Hepatic stellate cell (primary cell): ENCODE data around the gene PEX5L.

ENCODE experiments used
- DNase-seq: peaks from one replicate; pipeline ENCODE4 v3.0.0; 2011; ENCODE audit warnings: low spot score

Gene PEX5L

DNA sequence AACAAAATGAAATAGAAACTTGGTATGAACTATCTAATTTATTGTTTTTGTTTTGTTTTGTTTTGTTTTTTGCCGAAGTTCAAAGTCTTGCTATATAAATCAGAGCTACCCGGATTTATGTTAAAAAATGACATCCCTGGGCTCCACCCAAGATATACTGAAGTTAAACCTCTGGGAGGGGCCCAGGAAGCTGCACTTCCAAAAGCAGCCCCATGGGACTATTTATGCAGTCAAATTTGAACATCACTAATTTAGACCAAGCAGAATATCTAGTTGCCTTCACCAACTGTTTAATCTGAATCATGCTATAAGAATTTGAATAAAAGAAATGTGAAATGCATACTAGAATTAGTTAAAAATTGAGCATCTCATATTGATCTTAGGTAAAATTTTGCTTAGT, 32.2 kb downstream of the PEX5L start:
- DNase-seq = no peak

DNA sequence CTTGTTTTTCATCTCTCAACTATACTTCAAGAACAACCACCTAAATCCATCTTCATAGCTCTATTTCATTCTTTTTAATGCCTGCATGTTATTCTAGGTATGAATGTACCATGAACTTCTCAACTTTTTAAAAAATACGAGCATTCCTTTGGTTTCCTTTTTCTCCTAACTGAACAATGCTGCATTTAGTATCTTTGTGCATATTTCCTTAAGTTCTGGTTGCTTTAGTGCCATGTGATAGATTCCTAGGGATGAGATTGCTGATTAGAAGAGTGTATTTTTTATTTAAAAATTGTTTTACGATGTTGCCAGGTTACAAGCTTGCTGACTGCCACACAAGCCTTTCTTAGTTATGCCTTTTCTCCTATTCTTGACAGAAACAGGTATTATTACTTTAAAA, 34.7 kb downstream of the PEX5L start:
- no peak for DNase-seq

DNA sequence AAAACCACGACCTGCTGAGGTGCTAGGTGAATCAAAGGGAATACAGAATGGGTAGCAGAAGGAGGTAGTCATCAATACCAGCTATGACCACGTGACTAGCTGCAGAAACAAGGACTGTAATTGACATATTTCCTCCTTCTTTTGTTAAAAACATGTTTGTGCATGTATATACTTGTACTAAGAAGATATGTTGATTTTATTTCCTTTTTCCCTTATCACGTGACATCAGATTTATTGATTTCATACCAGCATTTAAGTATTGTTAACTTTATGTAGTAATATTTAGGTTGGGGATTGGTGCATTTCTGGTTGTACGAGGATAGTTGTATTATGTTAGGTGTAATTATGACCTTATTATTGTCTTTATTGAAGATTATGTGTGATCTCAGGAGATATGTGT, 36.2 kb downstream of the PEX5L start:
- DNase-seq = no peak

DNA sequence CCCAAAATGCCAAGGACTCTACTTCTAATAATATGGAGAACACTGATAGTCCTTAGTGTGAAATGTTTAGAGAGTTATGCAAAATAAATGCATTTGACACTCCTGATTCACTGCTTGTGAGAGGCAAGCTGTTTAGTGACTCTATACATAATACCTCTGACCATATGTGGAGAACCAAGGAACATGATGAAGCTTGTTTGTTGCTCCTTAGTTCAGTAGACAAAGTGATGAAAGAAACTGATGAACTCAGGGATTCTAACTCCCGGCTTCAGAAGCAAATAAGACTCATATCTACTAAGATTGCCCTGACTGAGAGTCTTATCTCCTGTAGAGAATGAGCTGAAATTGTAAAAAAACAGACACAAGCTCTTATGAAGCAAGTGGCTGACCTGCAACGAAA, 41.3 kb downstream of the PEX5L start:
- no peak for DNase-seq

DNA sequence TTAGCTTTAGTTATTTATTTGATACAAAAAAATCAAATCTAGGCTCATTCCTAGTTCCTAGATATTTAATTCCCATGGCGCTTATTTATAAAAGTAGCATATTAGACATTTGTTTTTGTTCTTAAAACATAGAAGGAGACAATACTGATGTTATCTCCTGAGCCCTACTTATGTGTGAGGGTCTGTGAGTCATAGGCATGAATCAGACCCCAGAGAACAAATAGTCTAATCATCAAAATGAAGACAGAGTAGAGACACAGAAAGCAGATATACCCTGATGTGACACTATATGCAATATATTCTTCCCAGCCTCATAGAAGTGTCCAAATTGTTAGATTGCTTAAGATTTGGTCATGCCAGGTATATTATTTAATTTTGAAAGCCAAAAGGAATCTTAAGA, 44.9 kb downstream of the PEX5L start:
- no peak for DNase-seq

DNA sequence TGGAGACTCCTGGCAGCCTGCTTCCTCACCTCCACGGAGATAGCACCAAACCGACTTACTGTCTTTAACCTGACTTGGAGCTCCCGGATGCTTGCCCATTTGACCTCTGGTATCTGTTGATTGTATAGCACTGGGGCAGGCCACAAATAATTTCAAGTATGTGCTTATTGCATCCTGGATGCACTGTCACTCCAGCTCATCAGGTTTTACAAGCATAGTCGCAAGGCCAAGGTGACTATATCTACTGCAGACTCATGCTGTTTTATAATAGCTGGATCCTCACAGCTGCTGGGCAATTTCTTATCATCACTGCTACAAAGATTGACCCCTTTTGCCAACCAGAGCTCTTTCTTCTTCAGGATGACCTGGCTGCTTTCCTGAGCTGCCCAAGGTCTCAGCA, 45.6 kb downstream of the PEX5L start:
- no peak for DNase-seq

DNA sequence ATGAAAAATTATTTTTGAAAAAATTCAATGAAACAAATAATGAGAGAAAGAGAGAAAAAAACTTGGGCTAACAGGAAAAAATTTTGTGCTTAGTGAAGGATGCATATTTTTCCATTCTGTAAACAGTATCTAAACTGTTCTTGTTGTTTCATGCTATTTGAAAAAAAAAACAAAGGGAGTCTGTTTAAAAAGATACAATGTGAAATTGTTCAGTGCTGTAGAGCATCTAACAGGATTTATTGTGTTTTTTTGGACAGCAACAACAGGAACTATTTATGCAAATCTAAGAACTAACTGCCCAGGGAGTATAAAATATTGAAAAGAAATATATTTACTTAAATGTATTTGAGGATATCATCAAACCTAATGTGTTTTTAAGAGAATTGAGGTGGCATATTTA, 55.1 kb downstream of the PEX5L start:
- no peak for DNase-seq

DNA sequence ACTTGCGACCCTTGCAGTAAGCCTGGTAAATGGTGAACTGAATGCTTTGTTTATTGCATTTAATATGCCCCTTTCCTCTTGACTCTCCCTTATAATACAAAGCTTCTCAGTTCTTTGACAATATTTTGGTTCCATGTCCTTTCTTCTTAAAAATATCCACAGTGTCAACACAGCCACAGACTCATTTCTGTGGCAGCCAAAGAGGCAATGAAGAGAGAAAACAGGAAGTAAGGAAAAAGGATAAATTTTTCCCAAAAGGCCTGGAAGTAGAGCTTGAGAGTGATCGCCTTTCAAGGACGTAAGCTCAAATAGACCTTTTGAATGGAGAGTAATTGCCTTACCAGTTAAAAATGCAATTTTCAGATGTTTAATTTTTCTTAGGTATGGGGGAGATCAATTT, 59.4 kb downstream of the PEX5L start:
- DNase-seq = no peak

DNA sequence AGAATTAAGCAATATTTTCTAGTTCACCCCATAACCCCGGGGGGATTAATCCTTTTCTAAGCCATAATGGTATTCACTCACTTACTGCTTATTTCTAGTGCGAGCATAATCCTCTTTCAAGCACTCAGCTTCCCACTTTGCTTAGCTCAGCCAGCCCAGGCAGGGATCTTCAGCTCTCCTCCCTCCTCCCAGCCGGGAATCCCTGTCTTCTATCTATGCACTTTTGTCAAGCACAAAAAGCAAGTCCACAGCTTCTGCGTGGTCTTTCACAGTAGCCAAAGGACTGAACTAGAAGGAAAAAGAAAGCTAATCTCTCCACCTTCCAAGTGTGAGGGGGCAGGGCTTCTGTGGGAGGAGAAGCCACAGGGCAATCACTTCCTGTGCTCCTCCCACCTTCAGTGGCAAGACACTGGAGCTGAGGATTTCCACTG, 62.8 kb downstream of the PEX5L start:
- no peak for DNase-seq

DNA sequence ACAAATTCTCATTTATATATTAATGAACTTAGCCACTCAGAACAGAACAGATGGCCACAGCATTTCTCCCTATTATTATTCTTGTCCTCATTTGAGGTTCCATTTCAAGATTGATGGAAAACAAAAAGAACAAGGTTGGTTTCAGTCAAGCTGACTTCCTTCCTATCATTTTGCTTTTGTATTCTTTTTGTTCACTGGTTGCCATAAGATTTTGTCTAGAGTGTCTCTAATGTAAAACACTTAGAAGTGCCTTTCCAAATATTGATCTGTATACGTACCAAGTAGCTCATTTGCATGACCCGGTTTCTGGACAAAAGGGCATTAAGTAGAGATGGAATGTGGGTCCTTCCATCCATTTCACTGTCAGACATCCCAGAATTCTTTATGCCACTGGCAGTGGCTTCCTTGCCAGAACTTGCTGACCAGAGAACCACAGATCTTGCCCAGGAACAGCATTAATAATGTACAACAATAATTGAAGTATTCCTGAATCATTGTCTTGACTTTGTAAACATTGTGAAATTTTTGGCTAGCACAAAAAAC, 63.8 kb downstream of the PEX5L start:
- DNase-seq = no peak

DNA sequence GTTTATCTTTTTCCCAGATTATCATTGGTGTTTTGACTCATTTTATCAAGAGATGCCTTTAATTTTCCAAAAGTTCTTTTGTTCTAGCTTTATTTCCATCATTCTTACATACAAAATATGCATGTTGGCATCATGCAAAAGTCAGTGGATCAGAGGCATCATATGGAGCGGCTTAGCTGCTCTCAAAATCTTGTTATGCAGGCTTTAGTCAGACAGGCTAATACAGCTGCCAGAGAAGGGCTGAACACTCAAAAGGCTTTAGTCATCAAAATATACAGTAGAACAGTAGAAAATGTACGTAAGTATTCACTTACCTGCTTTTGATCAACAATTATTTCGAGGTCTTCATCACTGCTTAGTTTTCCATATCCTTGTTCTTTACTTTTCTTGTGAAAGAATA, 65.5 kb downstream of the PEX5L start:
- DNase-seq = no peak

DNA sequence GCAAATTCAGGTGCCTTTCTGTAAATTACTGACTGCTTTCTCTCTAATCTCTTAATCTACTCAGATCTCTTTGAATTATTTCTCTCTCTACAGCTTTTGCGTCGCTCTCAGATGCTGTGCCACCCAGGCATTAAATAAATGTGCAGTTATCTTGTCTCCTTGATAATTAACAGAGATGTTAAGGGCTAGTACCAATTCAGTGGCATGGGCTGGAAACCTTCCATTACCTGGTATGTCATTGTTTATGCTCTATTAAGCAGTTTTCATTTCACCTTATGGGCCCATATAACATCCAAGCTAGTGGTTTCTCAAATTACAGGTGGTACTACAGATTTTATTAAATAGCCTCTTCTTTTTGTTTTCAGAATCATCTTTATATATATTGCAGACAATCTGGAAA, 66.0 kb downstream of the PEX5L start:
- DNase-seq = no peak

DNA sequence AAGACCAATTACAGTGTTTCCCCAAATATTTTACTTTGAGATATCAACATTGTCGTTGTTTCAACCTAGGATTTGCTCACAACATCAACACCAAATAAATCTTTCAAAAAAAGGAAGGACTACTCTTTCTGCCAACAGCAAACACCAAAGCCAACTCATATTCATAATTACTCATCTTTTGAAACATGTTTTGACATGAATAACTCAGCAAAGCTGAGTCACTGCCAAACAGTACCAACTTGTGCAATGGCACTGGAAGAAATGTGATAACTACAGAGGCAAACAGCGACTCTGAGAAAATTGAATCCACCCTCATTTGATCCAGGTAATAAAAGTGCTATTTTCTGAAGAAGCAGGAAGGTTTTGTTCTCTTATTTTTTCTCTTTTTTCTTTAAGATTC, 67.2 kb downstream of the PEX5L start:
- no peak for DNase-seq

DNA sequence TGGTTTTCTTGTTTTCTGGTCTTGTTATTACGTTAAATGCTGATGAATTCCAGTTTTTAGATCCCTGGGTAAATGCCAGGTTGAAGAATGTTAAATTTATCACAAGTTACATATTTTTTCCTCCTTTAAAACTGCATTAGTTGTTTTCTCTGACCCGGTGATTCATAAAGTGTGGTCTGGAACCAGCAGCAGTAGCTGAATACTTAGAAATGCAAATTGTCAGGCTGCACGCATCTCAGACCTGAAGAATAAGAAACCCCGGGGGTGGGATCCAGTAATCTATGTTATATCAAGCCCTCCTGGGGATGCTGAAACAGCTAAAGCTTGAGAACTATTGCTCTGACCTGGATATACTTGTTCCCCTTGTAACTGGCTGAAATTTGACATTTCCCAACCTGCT, 69.1 kb downstream of the PEX5L start:
- no peak for DNase-seq

DNA sequence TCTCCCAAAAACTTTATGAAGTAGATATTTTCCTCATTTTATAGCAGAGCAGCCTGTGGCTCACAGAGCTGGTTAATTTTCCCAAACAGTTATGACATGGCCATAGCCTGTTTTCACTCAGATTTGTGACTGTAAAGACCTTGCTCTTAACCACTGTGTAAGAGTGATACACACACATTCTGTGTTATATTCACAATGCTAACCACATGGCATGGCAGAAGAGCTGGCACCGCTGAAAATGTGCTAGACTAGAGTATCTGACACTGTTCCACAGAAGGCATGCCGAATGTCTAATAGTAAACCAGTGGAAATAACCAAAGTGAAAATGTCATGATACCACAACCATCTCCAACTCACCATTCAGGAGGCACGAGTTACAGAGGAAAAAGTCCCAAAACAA, 71.8 kb downstream of the PEX5L start:
- DNase-seq = no peak

DNA sequence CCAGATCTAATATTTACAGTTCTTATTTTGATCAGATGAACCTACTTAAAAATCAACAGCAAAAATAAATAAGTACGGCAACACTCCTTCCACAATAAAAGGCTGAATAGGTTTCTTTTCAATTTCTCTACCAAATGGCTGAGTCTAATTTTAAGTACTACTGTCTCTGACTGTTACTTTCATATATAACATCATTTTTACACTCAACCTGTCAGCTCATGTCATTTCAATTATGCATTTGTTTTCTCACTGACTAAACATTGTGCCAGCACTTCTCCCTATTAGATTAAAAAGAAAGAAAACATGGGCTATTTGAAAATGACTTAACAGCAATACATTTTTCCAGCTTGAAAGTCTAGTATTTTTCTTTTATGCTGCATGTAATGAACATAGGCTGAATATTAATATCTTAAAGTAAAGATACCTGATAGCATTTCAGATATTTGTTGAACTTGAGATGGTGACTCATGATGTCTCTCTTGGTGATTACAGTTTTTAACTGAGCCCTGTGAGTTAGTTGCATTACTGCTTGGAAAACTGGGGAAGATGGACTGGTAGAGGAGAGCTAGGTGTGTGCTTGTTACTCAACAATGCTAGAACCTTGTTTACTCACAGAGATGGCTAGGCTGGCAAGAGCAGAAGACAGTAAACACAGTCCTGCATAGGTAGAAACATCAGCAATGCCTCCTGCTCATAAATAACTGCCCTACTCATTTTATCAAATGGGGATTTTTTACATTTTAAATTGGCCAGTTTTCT, 73.9 kb downstream of the PEX5L start:
- DNase-seq = no peak

DNA sequence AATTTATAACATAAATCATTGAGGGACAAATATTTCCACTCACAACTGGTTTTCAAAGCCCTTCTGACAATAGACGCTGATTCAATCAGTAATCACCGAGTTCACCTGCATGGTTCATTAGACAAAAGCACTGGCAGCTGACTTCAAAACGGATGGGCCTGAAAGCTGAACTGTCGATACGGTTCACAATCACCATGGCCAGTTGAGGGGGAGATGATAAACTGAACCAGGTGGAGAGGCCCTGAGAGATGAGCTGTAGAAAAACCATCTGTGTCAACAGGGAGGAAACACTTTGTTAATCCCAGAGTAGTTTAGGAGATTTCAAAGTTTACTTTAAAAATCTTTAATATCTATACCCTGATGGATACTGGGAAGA, 75.0 kb downstream of the PEX5L start:
- DNase-seq = no peak

DNA sequence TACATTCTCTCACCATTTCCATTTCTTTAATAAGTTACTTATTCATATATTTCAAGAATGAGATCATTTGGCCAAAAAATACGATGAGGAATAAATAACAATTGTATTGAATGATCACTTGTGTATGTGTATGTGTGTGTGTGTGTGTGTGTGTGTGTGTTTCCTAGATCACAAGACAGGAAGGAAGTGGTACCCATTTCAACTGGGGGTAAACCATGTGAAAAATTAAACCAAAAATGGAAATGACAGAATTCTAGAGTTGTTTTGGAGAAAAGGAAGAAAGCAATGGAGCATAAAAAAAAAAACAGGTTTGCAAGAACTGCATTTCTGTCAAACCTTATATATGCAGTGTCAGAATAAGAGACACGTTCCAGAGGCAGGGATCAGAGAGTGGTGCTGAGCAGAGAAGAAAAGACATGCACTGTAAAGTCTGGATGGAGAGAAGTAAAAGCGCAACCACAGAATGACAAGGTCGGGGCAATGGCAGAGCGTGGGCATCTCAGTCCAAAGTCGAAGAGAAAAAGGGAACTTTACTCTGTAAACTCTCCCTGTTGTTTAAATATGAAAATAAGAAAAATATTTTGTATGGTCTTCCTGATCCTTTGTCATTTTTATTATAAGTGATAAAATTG, 75.5 kb downstream of the PEX5L start:
- DNase-seq = no peak

DNA sequence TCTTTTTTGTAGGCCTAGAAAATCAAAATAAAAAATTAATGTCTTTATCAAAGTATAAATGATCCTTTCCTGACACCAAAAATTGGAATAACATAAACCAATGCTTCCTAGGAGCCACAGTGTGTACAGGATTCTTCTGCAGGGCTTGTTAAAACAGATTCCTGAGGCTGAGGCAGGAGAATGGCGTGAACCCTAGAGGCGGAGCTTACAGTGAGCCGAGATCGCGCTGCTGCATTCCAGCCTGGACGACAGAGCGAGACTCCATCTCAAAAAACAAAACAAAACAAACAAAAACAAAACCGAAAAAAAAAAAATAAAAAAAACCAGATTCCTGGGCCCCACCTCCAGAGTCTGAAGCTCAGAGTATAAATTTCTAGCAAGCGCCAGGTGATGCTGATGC, 78.0 kb downstream of the PEX5L start:
- DNase-seq = no peak

DNA sequence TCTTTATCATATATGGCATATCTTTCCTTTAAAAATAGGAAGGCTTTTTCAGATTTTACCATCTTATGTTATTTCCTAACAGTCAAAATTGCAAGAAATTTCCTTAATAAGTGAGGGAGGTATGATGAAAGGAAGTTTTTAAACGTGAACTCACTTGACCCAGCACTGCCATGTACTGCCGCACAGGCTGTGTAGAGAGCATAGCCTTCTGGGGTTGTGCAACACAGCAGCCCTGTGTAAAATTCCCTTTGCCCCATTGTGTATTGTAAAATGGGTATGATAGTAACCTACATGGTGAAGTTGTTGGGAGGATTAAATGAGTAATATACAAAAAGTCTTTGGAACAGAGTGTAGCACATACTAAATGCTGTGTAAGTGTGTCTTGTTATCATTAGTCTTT, 78.6 kb downstream of the PEX5L start:
- no peak for DNase-seq

DNA sequence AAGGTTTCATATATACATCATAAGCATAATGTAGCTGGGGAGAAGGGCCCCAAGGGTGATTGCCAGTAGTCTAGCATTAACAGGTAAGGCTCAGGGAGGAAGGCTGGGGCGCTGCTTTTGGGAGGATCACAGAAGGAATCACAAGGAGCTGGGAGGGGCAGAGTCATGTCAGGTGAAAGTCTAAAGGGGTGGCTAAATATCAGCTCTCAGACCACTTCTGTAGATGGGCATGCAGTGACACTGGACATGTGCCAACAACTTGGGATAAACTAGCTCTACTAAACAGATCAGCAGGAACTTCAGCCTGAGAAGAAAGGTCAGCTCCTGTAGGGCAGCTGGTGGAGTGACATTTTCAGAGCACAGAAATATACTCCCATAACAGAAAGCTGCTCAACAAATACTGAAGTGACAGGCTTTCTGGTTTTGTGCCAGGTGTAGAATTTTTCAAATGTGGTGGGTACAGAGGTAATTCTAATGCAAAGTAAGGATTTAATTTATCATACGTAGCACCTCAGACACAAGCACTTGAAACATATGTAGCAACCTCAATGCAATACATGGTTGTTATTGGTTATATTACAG, 79.4 kb downstream of the PEX5L start:
- no peak for DNase-seq

DNA sequence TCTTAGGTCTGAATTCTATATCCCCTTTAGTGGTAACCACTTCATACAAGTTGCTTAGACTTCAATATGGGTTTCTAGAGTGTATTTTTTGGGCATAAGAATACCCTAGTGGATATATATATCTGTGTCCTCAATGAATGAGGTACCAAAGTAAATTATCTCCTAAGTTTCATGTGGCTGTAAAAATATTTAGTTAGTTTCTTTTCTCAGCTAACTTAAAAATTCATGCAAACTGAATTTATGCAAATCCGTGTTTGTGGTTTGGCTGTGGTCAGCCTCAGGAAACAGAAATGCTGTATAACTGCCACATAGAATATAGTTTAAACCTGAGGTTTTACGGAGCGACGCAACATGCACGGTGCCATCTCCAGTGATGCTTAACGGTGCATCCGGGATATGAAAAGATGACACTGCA, 80.3 kb downstream of the PEX5L start:
- DNase-seq = no peak

DNA sequence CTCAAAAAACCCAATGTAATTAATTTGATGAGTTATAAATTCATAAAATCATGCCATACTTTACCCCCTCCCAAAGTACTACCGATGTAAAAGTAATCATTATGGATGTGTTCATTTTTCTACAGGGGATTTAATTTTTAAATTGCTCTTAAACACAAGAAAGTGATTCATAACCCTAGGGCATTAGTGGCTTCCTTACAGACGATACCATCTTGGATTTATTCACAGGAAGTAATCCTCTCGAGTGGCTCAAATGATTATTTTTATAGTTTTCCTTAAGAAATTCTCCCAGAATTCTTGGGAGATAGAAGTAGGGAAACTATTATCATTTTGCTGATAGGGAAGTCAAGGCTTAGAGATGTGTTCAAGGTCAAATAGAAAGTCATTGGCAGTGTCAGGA, 80.9 kb downstream of the PEX5L start:
- DNase-seq = no peak

DNA sequence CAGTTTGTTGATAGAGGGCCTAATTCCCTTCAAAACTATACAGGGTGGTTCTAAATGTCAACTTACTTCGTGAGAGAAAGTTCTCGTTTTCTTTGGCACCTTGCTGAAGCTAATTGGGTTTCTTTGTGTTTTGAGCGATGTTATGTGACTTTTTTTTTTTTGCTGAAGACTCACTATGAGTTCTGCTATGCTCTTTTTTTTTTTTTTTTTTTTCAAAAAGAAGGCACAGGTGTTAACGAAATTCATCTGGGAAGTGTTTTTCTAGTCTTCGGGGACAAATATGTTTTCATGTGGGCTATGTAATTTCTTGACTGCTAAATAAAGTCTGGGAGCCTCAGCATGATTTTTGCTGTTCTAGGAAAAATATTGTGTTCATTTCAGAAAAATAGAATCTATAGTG, 81.5 kb downstream of the PEX5L start:
- DNase-seq = no peak
